ENCODE results near the gene PARD3B. TPM values are rescaled to one million over a fixed set of nuclear protein-coding genes. Genes with fewer than 3 reads are reported as not detected.

The PARD3B gene
- total RNA-seq, 4 donors from 2014 or later, result 32.6 to 65.7 (median 38.6) TPM

GRCh38 chr2:204529795-204530463 is 15.3 kb upstream of the PARD3B start:
- H3K27ac ChIP-seq, result peak overlapping the region; percentile 58 to 75 (median 68)
- peak overlapping the region in 1 of 4 donors; percentile 6 for H3K4me3 ChIP-seq
- intact Hi-C loops (cut with DNase I; ENCODE audit: low total_unique reads), result no loop called here
- no peaks in the 10 kb centered on the region for H3K9me3 ChIP-seq
- no peaks in the 10 kb centered on the region for H3K36me3 ChIP-seq
- no peak for TF ChIP-seq CTCF (IDR thresholded peaks at IDR 0.05)
- peak in 2 of 3 donors; percentile 52 to 78 for TF ChIP-seq POLR2AphosphoS5 (IDR thresholded peaks at IDR 0.05)
- H3K4me1 ChIP-seq, result peaks cover 0 to 40% (median 20%) of the 10 kb centered on the region in 4 donors
- WGBS, 2 donors (ENCODE audit: low coverage in 1 of 2), result 23 to 44% methylated on average over 4 to 6 of the region's 6 CpGs
- in situ Hi-C loops (cut with MboI; ENCODE audit: low pct_ligation_motif_present in 1 of 4, low pct_unique_long_range_greater_than_20kb in 1 of 4, low sequenced_read_pairs in 3 of 4), result no loop called here
- no peaks in the 10 kb centered on the region for H3K27me3 ChIP-seq
- DNase-seq, result peak; percentile 77

- in situ Hi-C loops (cut with MboI; ENCODE audit: low pct_ligation_motif_present in 1 of 4, low pct_unique_long_range_greater_than_20kb in 1 of 4, low sequenced_read_pairs in 3 of 4), result no loop called here
Measured at GRCh38 chr2:204530464-204530805, 14.8 kb upstream of the PARD3B start.

GRCh38 chr2:204533629-204534370 is 11.5 kb upstream of the PARD3B start:
- Histone ChIP-seq H3K4me3 (no peak overlapping the region), H3K27ac (no peak overlapping the region), H3K4me1 (peaks cover 0 to 45% (median 20%) of the 10 kb centered on the region in 4 donors), H3K36me3 (no peaks in the 10 kb centered on the region), H3K9me3 (no peaks in the 10 kb centered on the region), H3K27me3 (no peaks in the 10 kb centered on the region)
- 36% methylated on average over 3 to 5 of the region's 5 CpGs for WGBS, 2 donors (ENCODE audit: low coverage in 1 of 2)
- in situ Hi-C loops (cut with MboI; ENCODE audit: low pct_ligation_motif_present in 1 of 4, low pct_unique_long_range_greater_than_20kb in 1 of 4, low sequenced_read_pairs in 3 of 4) (no loop called here), intact Hi-C loops (cut with DNase I; ENCODE audit: low total_unique reads) (no loop called here)
- TF ChIP-seq EP300 (IDR thresholded peaks at IDR 0.05; ENCODE audit: low read depth), result no peak
- no peak for TF ChIP-seq POLR2A (IDR thresholded peaks at IDR 0.05)
- peak in 1 of 5 experiments; percentile 19 for TF ChIP-seq CTCF (IDR thresholded peaks at IDR 0.05)
- peak in 1 of 3 donors; percentile 14 for TF ChIP-seq POLR2AphosphoS5 (IDR thresholded peaks at IDR 0.05)
- no peak for DNase-seq

More at GRCh38 chr2:204530464-204530805, 14.8 kb upstream of the PARD3B start:
- no peak for TF ChIP-seq POLR2AphosphoS5 (IDR thresholded peaks at IDR 0.05)
- no peak for TF ChIP-seq CTCF (IDR thresholded peaks at IDR 0.05)
- TF ChIP-seq EP300 (IDR thresholded peaks at IDR 0.05; ENCODE audit: low read depth), result no peak
- TF ChIP-seq POLR2A (IDR thresholded peaks at IDR 0.05), result no peak
- peak overlapping the region; percentile 58 to 75 (median 66) for H3K27ac ChIP-seq
- WGBS, 2 donors (ENCODE audit: low coverage in 1 of 2), result 73% methylated on average over 1 of the region's 1 CpG; no CpG with 5 or more reads in 1 of the 2 donors
- DNase-seq, result no peak
- H3K9me3 ChIP-seq, result no peaks in the 10 kb centered on the region
- H3K4me3 ChIP-seq, result no peak overlapping the region
- no peaks in the 10 kb centered on the region for H3K36me3 ChIP-seq
- no peaks in the 10 kb centered on the region for H3K27me3 ChIP-seq
- H3K4me1 ChIP-seq, result peaks cover 0 to 40% (median 20%) of the 10 kb centered on the region in 4 donors
- intact Hi-C loops (cut with DNase I; ENCODE audit: low total_unique reads), result no loop called here

GRCh38 chr2:204535356-204535755 is 9.9 kb upstream of the PARD3B start:
- no peak overlapping the region for H3K4me3 ChIP-seq
- H3K27me3 ChIP-seq, result no peaks in the 10 kb centered on the region
- no peaks in the 10 kb centered on the region for H3K9me3 ChIP-seq
- WGBS, 2 donors (ENCODE audit: low coverage in 1 of 2), result 96 to 97% methylated on average over 3 of the region's 3 CpGs
- peaks cover 0 to 32% (median 15%) of the 10 kb centered on the region in 4 donors for H3K4me1 ChIP-seq
- H3K27ac ChIP-seq, result no peak overlapping the region
- no peaks in the 10 kb centered on the region for H3K36me3 ChIP-seq
- no peak for DNase-seq
- in situ Hi-C loops (cut with MboI; ENCODE audit: low pct_ligation_motif_present in 1 of 4, low pct_unique_long_range_greater_than_20kb in 1 of 4, low sequenced_read_pairs in 3 of 4), result no loop called here
- TF ChIP-seq POLR2AphosphoS5 (IDR thresholded peaks at IDR 0.05) (no peak), POLR2A (IDR thresholded peaks at IDR 0.05) (no peak), EP300 (IDR thresholded peaks at IDR 0.05; ENCODE audit: low read depth) (no peak), CTCF (IDR thresholded peaks at IDR 0.05) (no peak)
- intact Hi-C loops (cut with DNase I; ENCODE audit: low total_unique reads), result no loop called here

Measured in transverse colon (tissue), 4 donors.